Endometrium (tissue), 2 donors: Measurements from ENCODE around the gene EGFL6.

ENCODE experiments used
- FAIRE-seq: peaks from 2 replicates; lab custom pipeline; 2012; peaks lifted over from hg19 to GRCh38; lab: Jason Lieb, UNC
- donor health status: control.
- donor health status: control.

Gene EGFL6

GRCh38 chrX:13569479-13570260 is at the start of gene EGFL6:
Gene EGFL6 (plus strand): TSS chrX:13569601. CDS start chrX:13569862, 261 bp downstream.
- no peak for FAIRE-seq

- no peak for FAIRE-seq
These were observed 49.0 kb upstream of the EGFL6 start for GRCh38 chrX:13520351-13520750.

GRCh38 chrX:13520936-13521335 is 48.5 kb upstream of the EGFL6 start:
- FAIRE-seq = no peak

- FAIRE-seq = no peak
These were observed 46.6 kb upstream of the EGFL6 start for GRCh38 chrX:13522811-13523210.

DNA sequence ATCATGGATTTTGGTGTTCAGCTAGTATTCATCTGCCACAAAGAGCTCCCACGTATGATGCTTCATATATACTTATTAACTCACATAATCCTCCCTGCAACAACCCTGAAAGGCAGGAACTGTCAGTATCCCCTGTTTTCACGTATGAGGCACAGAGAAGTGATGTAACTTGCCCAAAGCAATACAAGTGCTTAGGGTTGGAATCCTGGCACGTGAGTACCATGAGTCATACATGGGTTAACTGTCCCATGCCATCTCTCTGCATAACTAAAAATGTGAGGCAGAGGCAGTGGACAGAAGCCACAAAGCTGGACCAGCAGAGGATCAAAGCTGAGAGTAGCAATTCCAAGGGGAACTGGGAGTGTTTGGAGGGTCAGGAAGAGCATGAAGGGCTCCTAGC is 35.7 kb upstream of the EGFL6 start:
- FAIRE-seq = no peak

- no peak for FAIRE-seq
These were observed 33.8 kb upstream of the EGFL6 start for GRCh38 chrX:13535376-13536165.

DNA sequence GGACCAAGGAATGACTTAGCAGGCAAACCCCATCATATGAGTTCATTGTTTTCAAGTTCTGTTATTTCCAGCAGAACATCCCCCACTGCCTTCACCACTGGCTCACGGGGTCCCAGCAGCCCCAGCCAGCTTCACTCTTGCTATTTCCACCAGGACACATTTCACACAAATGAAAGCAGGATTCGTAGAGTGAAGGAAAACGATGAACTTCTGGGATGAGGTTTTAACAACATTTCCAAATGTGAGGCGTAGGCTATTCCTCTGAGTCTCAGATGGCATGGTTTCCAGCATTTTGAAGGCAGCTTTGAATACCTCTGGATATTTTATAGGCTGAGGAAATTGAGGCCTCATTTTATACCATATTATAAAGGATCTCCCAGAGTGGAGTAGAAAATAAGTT is 32.9 kb upstream of the EGFL6 start:
- no peak for FAIRE-seq

DNA sequence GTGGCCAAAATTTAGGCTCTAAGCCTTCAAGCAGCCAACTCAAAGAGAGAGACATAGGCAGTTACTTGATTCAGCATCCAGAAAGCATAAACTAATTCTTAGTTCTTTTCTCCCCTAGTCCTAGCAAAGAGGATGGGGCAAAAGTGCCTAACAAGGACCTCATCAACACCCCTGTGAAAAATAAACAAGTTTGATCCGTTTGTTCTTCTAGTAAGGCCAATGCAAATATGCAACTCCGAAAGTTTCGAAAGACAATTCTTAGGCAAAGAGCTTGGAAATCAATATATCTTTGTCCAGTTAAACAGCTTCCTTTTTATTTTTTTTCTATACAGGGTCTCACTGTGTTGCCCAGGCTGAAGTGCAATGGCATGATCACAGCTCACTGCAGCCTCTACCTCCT is 31.0 kb upstream of the EGFL6 start:
- FAIRE-seq = no peak

- FAIRE-seq = no peak
These were observed 28.8 kb upstream of the EGFL6 start for GRCh38 chrX:13540602-13541001.

- no peak for FAIRE-seq
These were observed 23.7 kb upstream of the EGFL6 start for GRCh38 chrX:13545726-13546125.

- FAIRE-seq = no peak
These were observed 21.7 kb upstream of the EGFL6 start for GRCh38 chrX:13547671-13548070.

GRCh38 chrX:13550346-13550745 is 19.1 kb upstream of the EGFL6 start:
- FAIRE-seq = no peak

DNA sequence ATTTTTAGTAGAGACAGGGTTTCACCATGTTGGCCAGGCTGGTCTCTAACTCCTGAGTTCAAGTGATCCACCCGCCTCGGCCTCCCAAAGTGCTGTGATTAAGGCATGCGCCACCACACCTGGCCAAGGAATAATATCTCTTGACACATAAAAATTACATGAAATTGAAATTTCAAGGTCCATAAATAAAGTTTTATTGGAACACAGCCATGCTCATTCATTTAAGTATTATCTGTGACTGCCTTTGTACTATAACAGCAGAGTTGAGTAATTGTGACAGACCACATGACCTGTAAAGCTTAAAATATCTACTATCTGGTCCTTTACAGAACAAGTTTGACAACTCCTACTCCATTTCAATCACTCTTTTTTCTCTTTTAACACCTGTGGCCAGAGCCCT is 17.8 kb upstream of the EGFL6 start:
- no peak for FAIRE-seq

- FAIRE-seq = no peak
These were observed 16.5 kb upstream of the EGFL6 start for GRCh38 chrX:13552892-13553291.

- no peak for FAIRE-seq
These were observed 3.9 kb upstream of the EGFL6 start for GRCh38 chrX:13565511-13565910.

DNA sequence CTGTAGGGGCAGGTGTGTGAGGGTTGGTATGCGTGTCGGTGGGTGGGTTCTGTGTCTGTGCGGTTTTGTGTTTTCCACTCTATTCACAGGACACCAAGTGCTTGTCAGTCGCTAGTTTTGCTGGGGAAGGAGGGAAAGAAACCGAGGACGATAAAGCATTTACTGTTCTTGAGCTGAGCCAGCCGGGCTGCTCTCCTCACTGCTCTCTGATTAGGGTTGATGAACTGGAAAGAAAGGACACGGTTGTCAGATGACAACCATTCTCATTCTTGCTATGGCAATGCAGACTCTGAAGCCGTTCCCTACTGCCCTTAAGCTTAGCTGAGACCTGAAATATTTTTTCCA is 832 bp downstream of the EGFL6 start:
- FAIRE-seq = no peak

DNA sequence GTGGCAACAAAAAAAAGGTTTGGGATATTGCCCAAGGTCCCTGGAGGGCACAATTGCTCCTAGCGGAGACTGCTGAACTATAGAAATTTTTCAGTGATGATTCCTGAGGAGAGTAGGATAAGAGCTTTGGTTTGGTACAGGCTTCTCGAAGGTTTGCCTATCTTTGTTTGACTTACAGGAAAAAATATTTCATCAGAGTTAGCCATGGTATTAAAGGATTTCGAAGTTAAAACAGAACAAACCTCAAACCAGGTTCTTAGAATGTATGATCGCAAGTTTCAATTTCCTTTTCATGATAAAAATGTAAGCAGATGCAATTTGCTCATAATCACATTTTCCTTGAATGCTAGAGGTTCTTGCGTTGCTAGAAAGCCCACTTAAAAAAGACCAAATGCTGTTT is 1.7 kb downstream of the EGFL6 start:
- no peak for FAIRE-seq

DNA sequence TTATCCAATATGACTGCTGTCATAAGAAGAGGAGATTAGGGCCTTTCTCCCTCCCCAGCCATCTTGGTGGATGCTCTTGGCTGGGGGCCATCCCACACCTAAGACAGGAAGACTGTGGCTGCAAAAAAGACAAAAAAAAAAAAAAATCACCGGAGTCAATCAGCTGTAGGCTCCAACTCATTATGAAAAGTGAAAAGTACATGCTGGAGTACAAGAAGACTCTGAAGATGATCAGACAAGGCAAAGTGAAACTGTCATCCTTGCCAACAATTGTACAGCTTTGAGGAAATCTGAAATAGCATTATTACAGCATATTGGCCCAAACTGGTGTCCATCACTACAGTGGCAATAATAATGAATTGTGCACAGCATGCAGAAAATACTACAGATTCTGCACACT is 5.2 kb downstream of the EGFL6 start:
- no peak for FAIRE-seq

DNA sequence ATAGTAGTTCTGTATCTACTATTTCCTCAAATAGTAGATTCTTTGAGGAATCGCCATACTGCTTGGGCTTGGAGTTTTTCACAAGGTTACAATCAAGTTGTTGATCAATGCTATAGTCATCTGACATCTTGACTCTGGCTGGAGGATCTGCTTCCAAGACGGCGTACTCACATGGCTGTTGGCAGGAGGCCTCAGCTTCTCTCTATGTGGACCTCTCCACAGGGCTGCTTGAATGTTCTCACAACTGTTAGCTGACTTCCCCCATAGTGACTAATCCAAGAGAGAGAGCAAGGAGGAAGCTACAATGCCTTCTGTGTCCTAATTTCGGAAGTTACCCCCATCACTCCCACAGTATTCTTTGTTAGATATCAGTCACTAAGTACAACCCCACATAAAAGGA is 10.3 kb downstream of the EGFL6 start:
- FAIRE-seq = no peak

DNA sequence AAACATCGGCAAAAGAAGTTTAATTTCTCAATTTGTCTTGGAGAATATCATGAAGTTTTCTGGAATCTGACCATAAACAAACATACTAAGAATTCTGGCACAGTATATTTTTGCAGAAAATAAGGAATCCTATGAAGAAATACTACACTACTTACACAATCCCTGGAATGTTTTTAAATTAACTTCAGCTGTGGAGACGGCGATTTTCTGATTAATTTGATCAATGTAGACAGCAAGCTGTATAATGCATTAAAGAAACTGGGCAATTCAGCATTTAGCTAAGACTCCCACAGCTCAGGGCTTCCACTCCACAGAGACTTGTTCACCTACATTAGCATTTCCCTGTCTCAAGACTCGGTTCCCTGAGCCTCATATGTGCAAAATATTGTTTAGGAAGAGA is 12.2 kb downstream of the EGFL6 start:
- FAIRE-seq = no peak

DNA sequence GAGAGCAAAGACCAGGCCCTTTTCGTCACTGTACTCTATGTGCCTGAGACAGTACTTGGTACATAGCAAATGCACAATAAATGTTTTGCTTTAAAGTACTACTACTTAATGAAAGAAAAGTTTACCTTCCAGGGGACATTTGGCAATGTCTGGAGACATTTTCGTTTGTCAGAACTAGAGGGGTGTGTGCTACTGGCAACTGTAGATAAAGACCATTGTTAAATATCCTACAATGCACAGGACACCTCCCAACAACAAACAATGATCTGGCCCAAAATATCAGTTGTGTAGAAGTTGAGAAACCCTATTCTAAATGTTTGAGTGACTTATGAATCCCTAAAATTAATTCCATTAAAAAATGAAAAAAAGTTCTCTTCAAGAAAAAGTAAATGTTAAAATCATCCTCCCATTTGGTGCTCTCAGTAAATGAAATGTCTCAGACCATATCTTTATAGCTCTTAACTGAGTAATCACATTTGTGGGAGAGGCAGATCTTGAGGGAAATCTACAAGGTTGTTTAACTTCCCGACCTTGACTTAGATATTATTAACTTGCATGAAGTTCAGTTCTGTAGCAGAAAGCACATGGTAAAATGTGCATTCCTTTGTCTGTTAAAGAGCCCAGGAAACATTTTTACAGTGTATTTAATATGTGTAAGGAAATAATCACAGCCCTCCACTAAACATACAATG is 18.5 kb downstream of the EGFL6 start:
- no peak for FAIRE-seq

GRCh38 chrX:13590207-13590606 is 20.8 kb downstream of the EGFL6 start:
- no peak for FAIRE-seq

GRCh38 chrX:13590914-13591313 is 21.5 kb downstream of the EGFL6 start:
- no peak for FAIRE-seq
